Activated effector memory CD4-positive, alpha-beta T cell treated with anti-CD3 and anti-CD28 coated beads, Interleukin-2, amount 50 U/mL, for 16 hours (primary cell): ENCODE data around the gene TTC7B.
"Not testable (repeated sequence)": the region's sequence is repeated elsewhere in the genome, so short reads cannot be mapped to it uniquely, and the experiment has no call there.

Experiments
- DNase-seq: peaks from one replicate; pipeline ENCODE4 v3.0.0-alpha.2; 2020

The TTC7B gene

DNA sequence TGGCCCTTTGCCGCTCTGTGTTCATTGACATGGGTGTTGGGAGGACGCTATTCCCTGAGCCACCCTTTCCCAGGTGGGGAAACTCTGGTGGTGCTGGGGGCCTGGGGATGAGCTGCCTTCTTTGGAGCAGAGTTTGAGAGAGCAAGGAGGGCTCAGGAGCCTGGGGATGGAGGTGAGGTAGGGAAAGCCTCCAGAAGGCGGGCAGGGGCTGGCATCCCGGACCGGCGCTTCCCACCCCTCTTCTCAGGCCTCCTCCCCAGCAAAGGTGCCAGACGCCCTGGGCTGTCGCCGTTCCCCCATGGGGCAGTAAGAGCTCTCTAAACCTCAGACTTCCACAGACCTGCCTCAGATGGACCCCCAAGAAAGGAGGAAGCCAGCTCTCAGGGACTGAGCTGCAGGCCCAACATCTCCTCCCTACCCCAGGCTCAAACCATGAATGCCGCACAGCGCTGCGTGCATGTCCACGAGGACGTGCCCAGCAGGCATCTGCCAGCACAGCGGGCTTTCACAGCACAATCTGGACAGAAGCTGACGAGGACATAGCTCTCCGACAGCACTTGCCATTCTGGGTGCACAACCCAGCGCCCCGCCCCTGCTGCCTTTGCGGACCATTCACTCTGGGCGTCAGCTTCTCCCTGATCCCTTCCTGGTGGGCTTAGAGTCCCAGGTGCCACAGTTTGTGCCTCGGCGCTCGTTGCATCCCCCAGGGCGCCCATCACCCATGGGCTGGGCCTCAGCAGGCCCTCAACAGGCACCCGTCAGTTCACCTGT lies 14.9 kb upstream of the TTC7B start:
- peak; percentile 61 for DNase-seq

DNA sequence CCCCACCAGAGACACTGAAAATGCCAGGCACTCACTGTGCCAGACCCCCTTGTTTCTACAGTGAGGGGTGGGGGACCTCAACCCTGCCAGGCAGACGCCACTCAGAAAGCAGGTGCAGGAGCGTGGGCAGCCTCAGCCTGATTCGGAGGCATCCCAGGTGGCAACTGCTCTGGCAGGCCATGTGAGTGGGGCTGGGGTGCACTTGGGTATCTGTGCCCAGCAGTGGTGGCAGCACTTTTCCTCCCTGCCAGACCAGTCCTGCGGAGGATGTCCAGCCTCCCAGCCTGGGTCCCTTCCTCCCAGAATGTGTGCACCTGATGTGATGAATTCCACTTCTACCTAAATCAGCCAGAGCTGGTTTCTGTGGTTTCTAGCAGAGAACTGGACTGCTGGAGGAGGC lies 13.4 kb upstream of the TTC7B start:
- DNase-seq = no peak

DNA sequence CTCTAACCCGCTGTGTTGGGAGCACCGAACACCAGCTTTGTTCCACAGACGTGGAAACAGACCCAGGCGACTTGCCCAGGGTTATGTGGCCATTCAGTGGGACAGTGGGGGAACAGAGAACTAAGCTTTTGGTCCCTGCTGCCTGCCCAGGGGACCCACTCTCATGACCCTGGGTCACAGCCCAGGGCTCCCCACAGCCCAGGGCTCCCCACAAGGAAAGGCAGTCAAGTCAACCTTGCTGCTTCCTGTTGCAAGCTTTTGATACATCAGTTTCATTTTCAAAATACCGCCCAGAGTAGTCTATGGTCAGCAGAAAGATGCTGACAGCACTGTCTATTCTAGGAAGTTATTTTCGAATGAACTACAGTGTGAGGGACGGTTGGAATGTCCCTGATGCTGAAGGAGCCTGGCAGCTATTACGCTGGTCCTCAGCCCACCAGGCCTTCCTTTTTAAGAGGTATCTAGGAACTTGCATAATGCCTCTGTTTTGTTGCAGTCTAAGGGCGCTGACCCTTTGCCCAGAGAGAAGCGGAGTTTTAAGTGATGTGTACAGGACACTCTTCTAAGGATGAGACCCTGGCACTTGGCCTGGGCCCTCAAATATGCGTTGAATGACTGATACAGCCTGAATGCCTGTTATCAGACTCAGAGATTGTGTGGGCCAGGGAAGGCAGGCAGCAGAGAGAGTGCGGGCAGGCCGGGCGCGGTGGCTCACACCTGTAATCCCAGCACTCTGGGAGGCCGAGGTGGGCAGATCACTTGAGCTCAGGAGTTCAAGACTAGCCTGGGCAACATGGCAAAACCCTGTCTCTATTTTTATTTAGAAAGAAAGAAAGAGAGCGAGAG lies 12.6 kb upstream of the TTC7B start:
- peak; percentile 67 for DNase-seq

DNA sequence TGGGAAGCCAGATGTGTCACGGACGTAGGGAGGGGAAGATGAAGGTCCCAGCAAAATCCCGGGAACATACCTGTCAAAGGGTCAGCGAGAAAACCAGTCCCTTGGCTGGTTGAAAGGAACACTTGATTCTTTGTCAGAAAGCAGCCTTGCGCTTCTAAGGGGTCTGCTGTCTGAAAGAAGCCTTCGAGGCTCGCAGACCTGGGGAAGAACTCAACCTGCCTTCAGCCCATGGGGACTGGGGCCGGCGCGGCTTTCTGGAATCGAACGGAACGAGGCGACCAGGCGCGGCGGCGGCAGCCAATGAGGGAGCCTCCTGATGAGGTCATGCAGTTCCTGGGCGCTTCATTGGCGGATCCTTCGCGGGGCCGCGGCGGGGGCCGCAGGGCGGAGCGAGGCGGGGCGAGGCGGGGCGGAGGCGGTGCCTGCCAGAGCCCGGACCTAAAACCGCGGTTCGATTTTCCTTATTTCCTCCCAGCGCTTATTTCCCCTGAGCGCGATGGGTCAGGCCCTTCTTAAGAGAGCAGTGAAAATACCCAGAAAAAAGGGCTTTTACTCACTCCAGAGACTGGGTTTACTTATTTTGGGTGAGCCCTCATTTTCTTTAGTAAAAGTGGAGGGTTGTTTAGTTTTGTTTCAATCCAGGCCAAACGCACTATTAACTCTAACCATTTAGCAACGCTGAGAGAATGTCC lies 11.8 kb upstream of the TTC7B start:
- DNase-seq = peak; percentile 97

DNA sequence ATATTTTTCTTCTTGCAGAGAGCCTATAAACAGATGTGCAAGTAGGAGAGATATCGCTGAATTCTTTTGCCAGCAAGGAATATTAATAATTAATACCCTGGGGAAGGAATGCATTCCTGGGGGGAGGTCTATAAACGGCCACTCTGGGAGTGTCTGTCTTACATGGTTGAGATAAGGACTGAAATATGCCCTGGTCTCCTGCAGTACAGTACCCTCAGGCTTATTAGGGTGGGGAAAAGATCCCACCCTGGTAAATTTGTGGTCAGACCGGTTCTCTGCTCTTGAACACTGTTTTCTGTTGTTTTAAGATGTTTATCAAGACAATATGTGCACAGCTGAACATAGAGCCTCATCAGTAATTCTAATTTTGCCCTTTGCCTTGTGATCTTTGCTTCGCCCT lies 7.3 kb upstream of the TTC7B start:
- not testable (repeated sequence) for DNase-seq

DNA sequence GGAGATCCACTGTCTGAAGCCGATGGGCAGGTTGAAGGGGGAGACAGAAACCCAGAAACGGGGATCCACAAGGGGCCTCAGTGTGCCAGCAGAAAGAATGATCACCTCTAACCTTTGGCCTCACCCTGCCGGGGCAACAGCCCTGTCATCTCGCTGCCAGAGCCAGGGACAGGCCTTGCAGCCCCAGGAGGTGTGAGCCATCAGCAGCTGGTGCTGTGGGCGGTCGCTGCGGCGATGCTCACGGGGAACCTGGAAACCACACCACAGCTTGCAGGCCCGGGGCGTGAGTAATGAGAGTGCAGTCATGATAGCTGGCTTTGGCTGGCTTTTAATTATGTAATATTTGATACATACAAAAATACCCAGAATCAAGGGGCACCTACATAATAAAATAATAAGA lies 4.7 kb upstream of the TTC7B start:
- peak; percentile 91 for DNase-seq

DNA sequence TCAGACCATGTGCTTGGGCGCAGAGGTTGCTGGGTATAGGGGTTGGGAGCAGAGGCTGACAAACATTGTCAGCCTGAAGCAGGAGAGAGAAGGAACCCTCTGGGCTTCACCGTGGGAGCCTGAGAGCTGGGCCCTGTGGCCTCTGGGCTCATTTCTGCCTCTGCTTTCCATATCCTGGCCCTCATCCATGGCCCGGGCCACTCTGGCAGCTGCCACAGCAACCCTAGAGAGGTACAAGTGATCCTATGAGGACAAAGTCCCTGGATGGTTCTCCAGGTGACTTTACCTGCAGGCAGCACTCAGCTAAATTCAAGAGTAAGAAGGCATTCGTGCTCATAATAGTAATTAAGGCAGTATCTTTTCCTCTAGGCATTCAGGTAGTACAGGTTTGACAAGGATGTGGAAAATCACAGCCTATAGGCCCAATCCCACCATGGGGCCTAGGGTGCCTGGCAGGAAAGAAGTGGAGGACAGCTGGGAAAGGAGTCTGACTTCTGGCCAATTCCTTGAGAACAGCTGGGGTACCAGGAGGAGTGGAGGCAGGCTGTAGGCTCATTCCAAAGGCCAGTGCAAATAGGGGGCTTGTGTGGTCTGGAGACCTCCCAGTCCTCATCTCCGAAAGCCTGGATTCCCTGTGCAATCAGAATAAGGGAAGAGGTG lies 3.6 kb upstream of the TTC7B start:
- no peak for DNase-seq

DNA sequence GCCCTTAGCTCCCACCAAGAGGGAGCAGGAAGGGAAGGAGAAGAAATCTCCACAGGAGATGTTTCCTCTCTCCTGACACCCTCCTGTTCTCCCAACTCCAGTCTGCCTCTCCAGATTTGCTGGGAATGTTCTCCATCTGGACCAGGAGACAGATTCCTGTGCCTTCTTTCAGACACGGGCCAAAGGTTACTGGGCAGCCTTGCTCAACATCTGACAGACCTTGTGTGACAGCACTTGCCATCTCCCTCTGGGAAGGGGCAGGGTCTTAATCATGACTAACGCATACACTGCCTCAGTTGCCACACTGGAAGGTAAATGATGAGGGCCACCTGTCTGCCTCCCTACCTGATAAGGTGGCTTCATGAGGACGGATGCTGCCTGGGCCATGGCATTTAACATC lies 2.5 kb upstream of the TTC7B start:
- no peak for DNase-seq

DNA sequence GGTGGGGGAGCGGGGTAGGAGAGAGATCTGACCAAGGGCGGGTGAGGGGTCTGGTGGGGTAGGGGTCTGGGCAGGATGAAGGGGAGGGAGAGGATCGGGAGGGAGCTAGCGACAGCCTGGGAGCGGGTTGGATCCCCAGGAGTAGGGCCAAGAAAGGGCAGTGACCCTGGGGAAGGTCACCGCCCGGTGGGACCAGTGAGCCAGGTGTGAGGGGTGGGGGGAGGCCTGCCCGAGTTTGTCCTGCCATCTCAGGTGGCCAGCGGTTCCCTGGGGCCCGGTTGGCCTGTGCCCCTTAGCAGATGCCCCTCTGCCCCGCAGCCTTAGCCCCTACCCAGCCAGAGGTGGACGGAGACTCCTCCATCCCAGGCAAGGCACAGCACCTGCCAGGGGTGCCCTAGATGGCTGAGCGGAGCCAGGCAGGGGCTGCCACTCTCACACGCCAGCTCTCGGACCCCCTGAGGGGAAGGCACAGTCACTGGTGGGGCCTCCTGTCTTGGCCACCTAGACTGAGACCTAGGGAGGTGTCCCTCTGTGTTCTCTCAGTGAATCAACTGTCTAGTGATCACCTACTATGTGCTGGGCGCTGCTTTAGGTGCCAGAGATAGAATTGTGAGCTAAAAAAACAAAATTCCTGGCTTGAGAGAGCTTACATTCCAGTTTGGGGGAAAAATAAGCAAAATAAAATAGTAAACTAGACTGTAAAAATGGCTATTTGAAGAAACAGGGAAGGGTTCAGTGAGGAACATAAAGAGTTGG lies 629 bp upstream of the TTC7B start:
- no peak for DNase-seq

DNA sequence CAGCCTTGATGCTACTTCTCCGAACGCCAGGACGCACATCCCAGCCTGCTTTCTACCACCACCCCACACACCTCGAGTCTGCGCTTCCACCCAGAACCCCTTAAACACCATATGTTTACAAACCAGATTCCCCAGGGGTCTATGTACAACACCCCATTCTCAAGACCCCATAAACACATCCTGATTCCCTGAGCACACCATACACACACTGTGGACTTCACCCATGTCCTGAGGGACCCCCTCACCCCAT lies 733 bp downstream of the TTC7B start:
- no peak for DNase-seq

DNA sequence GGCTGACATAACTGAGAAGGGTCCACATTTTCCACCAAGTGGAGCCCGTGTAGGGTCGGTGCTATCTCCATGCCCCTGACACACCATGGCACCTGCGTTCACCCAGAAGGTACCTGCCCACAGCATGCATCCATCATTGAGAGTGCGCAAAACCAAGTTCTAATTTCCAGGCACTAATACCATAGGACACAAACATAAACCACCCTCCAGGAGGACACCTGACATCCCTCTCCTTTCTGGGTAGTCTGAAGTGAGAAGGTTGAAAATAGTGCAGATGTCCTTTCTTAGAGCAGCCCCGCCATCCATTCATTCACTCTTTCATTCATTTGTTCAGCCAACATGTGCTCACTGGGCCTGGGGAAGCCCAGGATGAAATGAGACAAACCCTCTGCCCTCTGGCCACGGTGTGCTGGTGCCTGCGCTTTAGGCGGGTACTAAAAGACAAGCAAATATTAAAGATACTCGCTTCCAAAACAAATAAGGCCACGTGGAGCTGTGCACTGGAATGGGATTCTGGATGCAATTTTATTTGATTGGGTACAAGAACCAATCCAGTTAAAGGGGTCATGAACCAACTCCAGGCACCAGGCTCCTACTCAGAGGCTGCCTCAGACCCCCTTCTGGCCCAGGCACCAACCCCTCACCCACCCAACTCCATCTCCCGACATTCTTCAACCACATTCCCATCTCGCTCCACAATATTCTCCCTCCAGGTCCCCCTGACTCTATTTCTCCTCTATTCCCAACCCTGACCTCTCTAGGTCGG lies 1.2 kb downstream of the TTC7B start:
- no peak for DNase-seq

DNA sequence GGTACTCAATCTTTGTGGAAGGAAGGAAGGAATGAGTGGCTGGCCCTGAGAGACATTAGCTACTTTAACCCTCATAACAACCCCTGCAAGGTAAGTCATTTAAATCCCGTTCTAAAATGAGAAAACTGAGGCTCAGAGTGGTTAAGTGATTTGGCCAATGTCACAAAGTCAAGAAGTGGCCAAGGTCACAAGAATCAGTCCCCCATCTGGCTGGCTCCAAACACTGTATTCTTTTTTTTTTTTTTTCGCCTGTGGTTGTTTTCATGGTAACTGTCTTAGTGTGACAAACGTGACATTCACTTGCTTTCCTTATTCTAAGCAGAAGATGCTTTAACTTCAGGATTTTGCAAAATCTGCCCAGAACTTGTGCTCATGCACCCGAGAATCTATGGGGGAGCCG lies 2.8 kb downstream of the TTC7B start:
- no peak for DNase-seq

DNA sequence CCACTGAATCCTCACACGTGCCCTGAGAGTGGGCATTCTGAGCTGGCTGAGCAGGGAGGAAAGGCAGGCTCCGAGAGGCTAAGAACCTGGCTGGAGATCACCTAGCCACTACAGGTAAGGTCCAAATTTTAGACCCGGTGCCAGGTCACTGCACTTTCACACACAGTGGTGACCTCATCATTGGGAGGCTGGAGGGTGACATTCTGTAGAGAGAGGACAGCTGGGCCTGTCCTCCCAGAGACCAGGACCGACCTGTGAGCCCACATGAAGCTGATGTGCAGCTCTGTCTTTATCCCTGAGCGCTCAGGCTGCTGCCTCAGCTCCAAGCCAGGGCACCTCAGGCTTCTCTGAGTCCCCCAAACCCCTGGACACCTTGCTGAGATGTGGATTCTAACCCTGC lies 4.1 kb downstream of the TTC7B start:
- no peak for DNase-seq

DNA sequence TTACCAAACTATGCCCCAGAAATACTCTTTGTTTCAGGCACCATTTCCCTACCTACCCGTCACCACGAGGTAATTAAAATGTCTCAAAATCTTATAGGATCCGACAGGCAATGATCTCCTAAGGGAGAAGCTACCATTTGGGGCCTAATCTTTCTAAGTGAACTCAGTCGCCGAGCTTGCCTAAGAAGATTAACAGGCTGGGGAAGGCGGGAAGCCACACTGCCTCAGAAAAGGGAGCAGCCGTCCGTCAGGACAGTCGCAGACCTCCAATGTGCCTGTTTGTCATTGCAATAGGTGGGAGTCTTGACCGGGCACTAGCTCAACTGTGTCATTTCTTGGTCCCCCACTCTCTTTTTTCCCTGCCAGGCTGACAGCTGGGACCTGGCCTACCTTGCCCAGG lies 4.6 kb downstream of the TTC7B start:
- no peak for DNase-seq

DNA sequence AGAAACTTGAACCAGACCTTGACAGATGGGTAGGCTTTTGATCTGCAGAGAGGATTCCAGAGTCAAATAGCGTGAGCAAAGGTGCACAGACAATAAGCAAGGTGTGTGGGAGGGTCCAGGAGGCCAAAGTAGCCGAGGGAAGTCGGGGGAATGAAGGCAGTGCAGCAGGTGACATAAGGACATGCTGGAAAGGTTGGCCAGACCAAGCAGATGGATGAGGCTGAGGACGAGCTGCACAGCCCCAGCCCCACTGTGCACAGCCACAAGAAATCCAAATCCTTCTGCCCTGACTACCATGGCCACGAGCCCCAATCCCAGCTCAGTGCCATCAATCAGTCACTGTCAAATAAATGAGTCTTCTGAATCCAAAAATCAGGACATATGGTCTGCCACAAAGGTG lies 5.4 kb downstream of the TTC7B start:
- DNase-seq = no peak

DNA sequence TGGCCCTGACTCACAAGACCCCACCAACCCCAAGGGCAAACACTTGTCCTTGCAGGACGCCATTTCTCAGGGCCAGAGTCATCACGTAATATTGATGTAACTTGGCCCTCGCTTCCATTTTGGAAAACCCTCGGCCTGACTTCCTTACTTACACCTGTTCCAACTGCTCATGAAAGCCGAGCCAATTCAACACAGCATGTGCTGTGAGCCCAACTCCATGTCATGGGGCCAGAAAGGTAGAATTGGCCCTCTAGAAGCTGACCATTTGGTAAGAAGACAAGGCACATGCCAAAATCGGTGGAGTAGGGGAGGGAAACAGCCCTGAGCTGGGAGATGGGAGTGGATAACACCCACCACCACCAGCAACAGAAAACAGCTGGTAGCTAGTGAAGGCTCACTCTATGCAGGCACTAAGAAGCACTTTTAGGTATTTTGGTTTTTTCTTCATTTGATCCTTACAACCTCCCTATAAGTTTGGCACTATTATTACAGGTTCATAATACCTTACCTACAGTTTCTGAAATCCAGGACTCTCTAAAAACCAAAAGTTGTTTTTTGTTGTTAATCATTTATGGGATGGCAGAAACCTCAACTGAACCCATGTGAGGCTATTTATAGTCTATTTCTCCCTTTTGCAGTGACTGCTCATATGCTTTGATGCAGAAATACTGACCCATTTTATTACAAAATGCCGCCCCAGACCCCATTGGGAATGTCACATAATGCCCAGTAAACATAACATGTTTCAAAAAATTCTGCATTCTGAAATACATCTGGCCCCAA lies 6.5 kb downstream of the TTC7B start:
- DNase-seq = no peak

DNA sequence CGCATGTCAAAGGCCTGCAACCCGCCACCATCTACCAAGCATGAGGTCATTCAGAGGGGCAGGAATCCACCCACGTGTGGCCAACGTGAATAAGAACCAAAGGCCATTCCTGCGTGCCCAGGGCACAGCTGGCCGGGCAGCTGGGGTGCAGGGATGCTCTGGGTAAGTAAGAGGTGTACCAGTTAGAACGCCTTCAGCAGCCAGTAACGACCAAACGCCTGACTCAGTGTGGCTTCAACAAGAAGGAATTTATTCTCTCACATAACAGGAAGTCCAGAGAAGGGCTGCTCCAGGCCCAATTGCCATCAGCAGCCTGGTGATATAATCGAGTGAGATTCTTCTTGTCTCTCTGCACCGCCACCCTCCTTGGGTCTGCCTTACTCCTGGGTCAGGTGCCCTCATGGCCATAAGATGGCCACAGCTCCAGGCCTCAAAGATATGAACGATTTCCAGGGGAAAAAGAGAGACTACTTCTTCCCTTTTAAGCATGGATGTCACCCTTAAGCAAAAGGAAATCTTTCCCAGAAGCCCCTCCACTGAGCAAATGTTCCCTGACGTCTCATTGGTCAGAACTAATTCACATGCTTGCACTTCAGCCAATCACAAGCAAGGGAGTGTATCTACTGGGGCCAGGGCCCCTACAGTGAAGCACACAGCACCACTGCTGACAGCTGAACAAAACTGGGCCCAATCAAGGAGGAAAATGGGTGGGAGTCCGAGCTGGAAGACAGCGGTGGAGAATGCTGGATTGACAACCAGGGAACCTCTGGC lies 7.3 kb downstream of the TTC7B start:
- DNase-seq = no peak

DNA sequence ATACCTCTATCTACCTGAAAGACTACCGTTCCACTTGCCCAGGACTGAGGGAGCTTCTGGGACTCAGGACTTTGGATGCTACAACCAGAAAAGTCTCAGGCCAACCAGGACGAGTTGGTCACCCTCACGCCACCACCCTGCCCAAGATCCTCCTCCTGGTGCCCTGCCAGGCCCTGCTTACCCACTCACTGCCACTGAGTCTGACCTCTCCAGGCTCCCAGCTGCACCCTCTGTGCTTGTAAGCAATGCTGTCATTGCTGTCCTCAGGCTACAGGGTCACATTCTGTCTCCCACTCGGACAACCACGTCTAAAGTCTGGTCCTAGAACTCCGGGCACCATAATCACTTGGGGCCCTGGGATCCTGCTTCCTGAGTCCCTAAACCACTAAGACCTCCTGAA lies 9.2 kb downstream of the TTC7B start:
- no peak for DNase-seq

DNA sequence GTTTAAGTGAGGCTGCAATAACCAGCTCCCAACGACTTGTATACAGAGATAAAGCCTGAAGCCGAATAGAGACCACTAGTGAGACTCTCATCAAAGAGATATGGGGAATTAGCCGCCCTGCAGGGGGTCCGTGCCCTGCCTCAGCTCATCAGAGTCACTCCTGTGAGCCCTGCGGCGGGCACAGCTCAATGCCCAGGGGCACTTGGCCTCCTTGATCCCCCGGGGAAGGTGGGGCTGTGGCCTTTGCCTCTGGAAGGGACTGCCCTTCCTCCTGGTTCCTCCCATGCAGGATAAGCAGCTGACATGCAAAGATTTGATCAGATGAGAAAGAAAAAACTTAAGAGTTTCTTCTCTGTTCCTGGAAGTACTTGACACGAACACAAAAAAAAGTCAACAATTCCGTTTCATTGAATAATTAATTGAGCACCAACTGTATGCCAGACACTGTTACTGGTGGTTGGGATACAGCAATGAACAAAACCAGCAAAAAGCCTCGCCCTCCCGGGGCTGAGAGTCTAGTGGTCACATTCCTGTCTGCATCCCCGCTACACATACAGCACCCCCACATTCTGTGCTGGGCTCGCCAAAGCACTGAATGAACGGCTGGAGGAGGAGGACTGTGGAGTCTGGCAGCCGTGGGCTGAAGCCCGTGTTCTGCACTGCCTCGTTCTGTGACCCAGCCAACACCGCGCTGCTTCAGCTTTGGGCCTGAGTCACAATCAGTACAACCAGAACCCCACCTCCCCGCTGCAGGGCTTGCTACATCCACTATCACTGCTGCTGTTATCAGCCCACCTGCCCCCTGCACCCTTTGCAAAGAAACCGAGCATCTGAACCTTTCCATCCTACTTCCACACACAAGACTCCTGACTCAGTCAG lies 10.3 kb downstream of the TTC7B start:
- no peak for DNase-seq

DNA sequence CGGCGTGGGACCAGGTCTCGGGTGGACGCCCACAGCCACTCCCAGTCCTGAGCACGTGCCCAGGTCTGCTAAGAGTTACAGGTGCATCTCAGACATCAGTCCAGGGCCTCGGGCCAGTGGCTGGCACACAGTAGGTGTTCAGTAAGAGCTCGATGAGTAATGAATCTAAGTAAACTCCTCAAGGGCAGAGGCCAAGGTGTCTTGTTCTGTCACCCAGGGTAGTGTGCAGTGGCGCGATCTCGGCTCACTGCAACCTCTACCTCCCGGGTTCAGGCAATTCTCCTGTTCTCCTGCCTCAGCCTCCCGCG lies 11.2 kb downstream of the TTC7B start:
- no peak for DNase-seq
